AG09309 (cell line): ENCODE results near the gene PTPRN2.

Experiments used
- DNase-seq: peaks from one replicate; pipeline ENCODE4 v3.0.0-alpha.2; 2010; ENCODE audit warnings: low read depth
- H3K4me3 ChIP-seq: 2 replicates; pipeline ENCODE4 v1.5.1; 2011; ENCODE audit warnings: mild to moderate bottlenecking, low read depth, low read length, moderate library complexity; ENCODE audit not compliant: control insufficient read depth
- TF ChIP-seq, protein P1 (sequence below): IDR thresholded peaks from 2 replicates; pipeline ENCODE4 v1.5.1; 2011; ENCODE audit warnings: mild to moderate bottlenecking, low read depth, low read length, inconsistent platforms; ENCODE audit not compliant: insufficient read depth, control insufficient read depth; ENCODE audit errors: missing control alignments

Gene PTPRN2

GRCh38 chr7:157886266-157886665 lies 701.4 kb downstream of the PTPRN2 start:
- H3K4me3 ChIP-seq = no peak overlapping the region
- TF ChIP-seq, protein P1, sequence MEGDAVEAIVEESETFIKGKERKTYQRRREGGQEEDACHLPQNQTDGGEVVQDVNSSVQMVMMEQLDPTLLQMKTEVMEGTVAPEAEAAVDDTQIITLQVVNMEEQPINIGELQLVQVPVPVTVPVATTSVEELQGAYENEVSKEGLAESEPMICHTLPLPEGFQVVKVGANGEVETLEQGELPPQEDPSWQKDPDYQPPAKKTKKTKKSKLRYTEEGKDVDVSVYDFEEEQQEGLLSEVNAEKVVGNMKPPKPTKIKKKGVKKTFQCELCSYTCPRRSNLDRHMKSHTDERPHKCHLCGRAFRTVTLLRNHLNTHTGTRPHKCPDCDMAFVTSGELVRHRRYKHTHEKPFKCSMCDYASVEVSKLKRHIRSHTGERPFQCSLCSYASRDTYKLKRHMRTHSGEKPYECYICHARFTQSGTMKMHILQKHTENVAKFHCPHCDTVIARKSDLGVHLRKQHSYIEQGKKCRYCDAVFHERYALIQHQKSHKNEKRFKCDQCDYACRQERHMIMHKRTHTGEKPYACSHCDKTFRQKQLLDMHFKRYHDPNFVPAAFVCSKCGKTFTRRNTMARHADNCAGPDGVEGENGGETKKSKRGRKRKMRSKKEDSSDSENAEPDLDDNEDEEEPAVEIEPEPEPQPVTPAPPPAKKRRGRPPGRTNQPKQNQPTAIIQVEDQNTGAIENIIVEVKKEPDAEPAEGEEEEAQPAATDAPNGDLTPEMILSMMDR = no peak
- no peak for DNase-seq

DNA sequence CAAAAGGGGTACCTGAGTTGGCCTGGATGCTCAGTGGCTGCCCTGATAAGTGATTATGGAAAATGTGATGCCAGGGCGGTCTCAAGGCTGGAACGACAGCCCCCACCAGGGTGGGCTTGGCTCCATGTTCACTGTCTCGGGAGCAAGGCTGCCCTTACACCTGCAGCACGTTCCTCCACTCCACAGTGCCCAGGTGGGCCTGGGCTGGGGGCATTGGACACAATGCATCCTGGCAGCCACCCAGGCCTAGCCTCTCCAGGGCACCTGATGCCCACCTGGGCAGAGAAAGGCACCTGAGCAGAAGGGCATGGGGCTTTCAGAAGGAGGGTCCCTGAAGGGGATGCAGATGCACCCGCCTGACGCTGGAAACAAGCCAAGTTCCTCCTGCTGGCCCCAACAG lies 702.5 kb downstream of the PTPRN2 start:
- H3K4me3 ChIP-seq = no peak overlapping the region
- TF ChIP-seq, protein P1 = no peak
- no peak for DNase-seq

DNA sequence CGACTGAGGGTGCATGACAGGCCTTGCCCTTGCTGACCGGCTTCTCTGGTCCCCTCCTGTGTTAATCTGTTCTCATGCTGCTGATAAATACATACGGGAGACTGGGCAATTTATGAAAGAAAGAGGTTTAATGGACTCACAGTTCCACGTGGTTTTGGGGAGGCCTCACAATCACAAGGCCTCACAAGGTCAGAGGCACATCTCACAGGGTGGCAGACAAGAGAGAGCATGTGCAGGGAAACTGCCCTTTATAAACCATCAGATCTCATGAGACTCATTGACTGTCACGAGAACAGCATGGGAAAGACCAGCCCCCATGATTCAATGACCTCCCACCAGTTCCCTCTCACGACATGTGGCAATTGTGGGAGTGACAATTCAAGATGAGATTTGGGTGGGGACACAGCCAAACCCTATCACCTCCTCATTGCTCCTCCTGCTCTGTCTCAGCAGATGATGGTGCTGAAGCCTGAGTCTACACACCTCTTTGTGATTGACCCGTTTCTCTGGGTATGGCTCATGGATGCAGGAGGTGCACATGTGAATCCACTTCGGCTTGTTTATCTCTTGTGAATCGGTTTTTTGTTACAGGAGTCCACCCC lies 703.1 kb downstream of the PTPRN2 start:
- DNase-seq = no peak
- H3K4me3 ChIP-seq = no peak overlapping the region
- TF ChIP-seq, protein P1 = no peak

GRCh38 chr7:157881048-157881771 lies 706.4 kb downstream of the PTPRN2 start:
- DNase-seq = no peak
- no peak overlapping the region for H3K4me3 ChIP-seq

GRCh38 chr7:157879391-157879790 lies 708.2 kb downstream of the PTPRN2 start:
- H3K4me3 ChIP-seq = no peak overlapping the region
- no peak for DNase-seq
- TF ChIP-seq, protein P1 = no peak

More at GRCh38 chr7:157881048-157881771, 706.4 kb downstream of the PTPRN2 start:
- TF ChIP-seq, protein P1 = no peak

DNA sequence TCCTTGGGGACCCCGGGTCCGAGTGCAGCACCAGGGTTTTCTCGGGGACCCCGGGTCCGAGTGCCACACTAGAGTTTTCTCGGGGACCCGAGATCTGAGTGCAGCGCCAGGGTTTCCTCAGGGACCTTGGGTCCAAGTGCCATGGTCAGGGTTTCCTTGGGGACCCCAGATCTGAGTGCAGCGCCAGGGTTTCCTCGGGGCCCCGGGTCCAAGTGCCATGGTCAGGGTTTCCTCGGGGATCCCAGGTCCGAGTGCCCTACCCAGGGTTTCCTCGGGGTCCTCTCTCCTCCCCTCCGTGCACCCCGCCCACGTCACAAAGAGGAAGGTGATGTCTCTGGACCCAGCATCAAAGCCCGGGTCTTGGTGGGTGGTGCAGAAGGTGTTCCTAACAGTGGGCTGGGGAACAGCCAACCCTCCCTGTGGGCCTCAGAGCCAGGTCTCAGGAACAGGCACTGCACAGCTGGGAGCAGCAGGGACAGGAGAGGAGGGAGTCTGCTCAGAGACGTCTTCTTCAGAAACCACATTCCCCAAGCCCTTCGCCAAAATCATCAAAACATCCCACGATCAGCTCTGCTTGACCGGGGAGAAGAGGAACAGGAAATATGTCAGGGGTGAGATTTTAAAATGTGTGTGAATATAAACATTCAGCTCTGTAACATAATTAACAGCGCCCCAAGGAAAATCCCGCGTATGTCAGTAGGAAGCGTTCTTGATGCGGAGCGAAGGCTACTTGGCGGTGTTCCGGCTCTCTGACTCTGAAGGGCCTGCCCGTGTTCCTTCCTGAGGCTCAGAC lies 710.1 kb downstream of the PTPRN2 start:
- TF ChIP-seq, protein P1 = no peak
- H3K4me3 ChIP-seq = no peak overlapping the region
- no peak for DNase-seq
